ENCODE data around the gene C16orf92. TPM values are rescaled to one million over a fixed set of nuclear protein-coding genes. Genes with fewer than 3 reads are reported as not detected.
A peak's percentile ranks its signal among the peaks of the same experiment; 100 is the strongest.

The C16orf92 gene
- total and polyA plus RNA-seq, 2 donors (not counting 3 experiments of a cell fraction or from before 2014, with no cell fraction given) = not detected

DNA sequence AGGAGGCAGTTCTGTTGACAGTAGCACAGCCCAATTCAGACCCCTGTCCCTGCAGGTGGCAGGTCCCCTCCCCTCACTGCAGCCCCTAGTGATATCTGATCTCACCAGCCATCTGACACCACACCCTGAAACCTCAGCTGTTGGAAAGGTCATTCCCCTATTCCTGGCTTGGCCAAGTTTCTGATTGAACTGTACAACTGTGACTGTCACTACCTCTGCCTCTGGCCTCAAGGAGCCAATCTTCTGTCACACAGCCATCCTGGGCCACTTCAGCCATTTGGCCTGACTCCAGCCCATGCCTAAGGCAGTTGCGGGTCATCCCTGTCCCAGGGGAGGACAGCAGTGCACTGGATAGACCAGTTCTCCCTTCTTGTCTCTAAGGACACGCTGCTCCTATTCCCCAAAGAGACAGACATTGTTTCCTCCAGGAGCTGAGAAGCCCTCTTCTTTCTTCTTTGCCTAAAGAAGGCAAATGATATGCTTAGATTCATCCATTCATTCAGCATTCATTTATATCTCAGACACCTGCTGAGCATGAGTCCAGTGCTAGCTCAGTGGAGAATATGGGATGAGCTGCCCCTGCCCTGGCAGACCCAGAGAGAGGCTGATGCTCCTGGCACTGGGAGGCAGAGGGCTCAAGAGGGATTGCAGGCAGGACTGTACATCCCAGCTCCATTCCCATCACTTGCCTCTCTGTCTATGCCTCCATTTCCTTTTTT, 38.0 kb downstream of the C16orf92 start:
- no peaks in the 10 kb centered on the region for H3K9me1 ChIP-seq (replicated peaks; ENCODE audit: control insufficient read depth, extremely low read depth, insufficient read depth, low read length)
- H3K36me3 ChIP-seq (ENCODE audit: control insufficient read depth in 2 of 2, extremely low read depth in 1 of 2, insufficient read depth in 2 of 2, low read length in 2 of 2) = peaks cover 0 to 5% of the 10 kb centered on the region in 2 experiments
- H3K4me1 ChIP-seq (ENCODE audit: control insufficient read depth, extremely low read depth, insufficient read depth, low read length) = peaks cover 16% of the 10 kb centered on the region
- no peak overlapping the region for H3K27ac ChIP-seq (ENCODE audit: insufficient read depth, low read depth, low read length)
- DNase-seq (ENCODE audit: low read depth, low spot score) (no peak), FAIRE-seq (no peak)
- CTCF ChIA-PET = no interaction called here
- H3K9me3 ChIP-seq (replicated peaks; ENCODE audit: control insufficient read depth, insufficient read depth, low read length) = no peaks in the 10 kb centered on the region
- intact Hi-C loops (cut with micrococcal nuclease) = no loop called here
- no peak overlapping the region for H3K4me2 ChIP-seq (ENCODE audit: insufficient read depth, low read length)
- POLR2A ChIA-PET = no interaction called here
- H4K20me1 ChIP-seq (replicated peaks; ENCODE audit: control insufficient read depth, extremely low read depth, insufficient read depth, low read length) = no peaks in the 10 kb centered on the region
- TF ChIP-seq EZH2 (IDR thresholded peaks at IDR 0.05; ENCODE audit: borderline replicate concordance, low read depth, low read length, severe bottlenecking) (no peak), MAX (IDR thresholded peaks at IDR 0.05; ENCODE audit: insufficient read depth, insufficient read length) (no peak)
- H3K27me3 ChIP-seq (ENCODE audit: control insufficient read depth in 2 of 2, insufficient read depth in 2 of 2, low read length in 2 of 2) = no peaks in the 10 kb centered on the region
- H3K4me3 ChIP-seq (replicated peaks in 1 of 3; ENCODE audit: insufficient read depth in 1 of 3, low read depth in 1 of 3, low read length in 3 of 3) = no peak overlapping the region
- peaks cover 3% of the 10 kb centered on the region for H3K79me2 ChIP-seq (ENCODE audit: control insufficient read depth, insufficient read depth, low read length)
- no peak overlapping the region for H3K9ac ChIP-seq (replicated peaks; ENCODE audit: extremely low read depth, insufficient read depth, low read length)
- dilution Hi-C loops (cut with MboI; ENCODE audit: extremely low pct_ligation_motif_present, low sequenced_read_pairs) = no loop called here
- H2AFZ ChIP-seq (ENCODE audit: low read depth, low read length) = no peak overlapping the region
- BruUV-seq (replicated peaks) = no TSS peak

DNA sequence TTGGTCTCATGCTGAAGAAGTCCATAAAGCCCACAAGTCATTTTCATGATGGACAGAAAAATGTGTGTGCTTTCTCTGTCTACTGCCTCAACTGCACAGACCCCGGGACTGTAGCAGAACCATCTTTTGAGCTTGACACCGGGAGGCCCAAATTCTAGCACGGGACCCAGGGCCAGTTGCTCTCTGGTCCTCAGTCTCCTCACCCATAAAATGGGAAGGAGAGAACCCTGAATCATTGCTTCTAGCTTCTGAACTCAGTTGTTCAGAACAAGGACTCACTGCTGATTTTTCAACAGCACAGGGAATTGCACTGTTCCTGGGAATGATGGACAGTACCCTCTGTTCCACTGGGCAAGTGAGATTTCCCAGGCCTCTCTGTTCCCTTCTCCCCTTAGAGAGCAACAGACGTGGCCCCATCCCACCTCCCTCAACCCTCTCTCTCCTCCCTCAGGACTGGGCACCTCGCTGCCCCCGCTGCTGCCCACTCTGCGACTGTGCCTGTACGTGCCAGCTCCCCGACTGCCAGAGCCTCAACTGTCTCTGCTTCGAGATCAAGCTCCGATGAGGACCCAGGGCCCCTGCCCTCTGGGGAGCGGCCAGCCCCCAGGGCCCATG, 40.4 kb downstream of the C16orf92 start:
- Histone ChIP-seq H3K27me3 (ENCODE audit: control insufficient read depth in 2 of 2, insufficient read depth in 2 of 2, low read length in 2 of 2) (no peaks in the 10 kb centered on the region), H3K9me3 (replicated peaks; ENCODE audit: control insufficient read depth, insufficient read depth, low read length) (no peaks in the 10 kb centered on the region), H4K20me1 (replicated peaks; ENCODE audit: control insufficient read depth, extremely low read depth, insufficient read depth, low read length) (no peaks in the 10 kb centered on the region), H3K36me3 (ENCODE audit: control insufficient read depth in 2 of 2, extremely low read depth in 1 of 2, insufficient read depth in 2 of 2, low read length in 2 of 2) (peaks cover 6 to 8% of the 10 kb centered on the region in 2 experiments), H3K9ac (replicated peaks; ENCODE audit: extremely low read depth, insufficient read depth, low read length) (peak overlapping the region; percentile 63), H2AFZ (ENCODE audit: low read depth, low read length) (peak overlapping the region; percentile 38), H3K27ac (ENCODE audit: insufficient read depth, low read depth, low read length) (peak overlapping the region; percentile 71), H3K9me1 (replicated peaks; ENCODE audit: control insufficient read depth, extremely low read depth, insufficient read depth, low read length) (no peaks in the 10 kb centered on the region), H3K4me2 (ENCODE audit: insufficient read depth, low read length) (no peak overlapping the region), H3K4me3 (replicated peaks in 1 of 3; ENCODE audit: insufficient read depth in 1 of 3, low read depth in 1 of 3, low read length in 3 of 3) (no peak overlapping the region), H3K4me1 (ENCODE audit: control insufficient read depth, extremely low read depth, insufficient read depth, low read length) (peaks cover 29% of the 10 kb centered on the region), H3K79me2 (ENCODE audit: control insufficient read depth, insufficient read depth, low read length) (peaks cover 24% of the 10 kb centered on the region)
- no peak for TF ChIP-seq POLR2AphosphoS5 (IDR thresholded peaks at IDR 0.05; ENCODE audit: insufficient read depth, low read depth, low read length)
- intact Hi-C loops (cut with micrococcal nuclease) (no loop called here), dilution Hi-C loops (cut with MboI; ENCODE audit: extremely low pct_ligation_motif_present, low sequenced_read_pairs) (no loop called here)
- POLR2A ChIA-PET = interaction anchor here (0.6 kb wide), 1 partner anchor 29 kb away, joined by 3 read pairs; no protein-coding TSS in a partner anchor
- FAIRE-seq (no peak), DNase-seq (ENCODE audit: low read depth, low spot score) (no peak)
- no TSS peak for BruUV-seq (replicated peaks)
- CTCF ChIA-PET = interaction anchor here (1.6 to 4.5 kb wide), 3 partner anchors 7 to 29 kb away, joined by 4 to 53 read pairs (median 28); partner anchors contain the start of gene TBX6

Measured in endothelial cell of umbilical vein (primary cell).